ENCODE measurements around the gene CYYR1. TPM values are rescaled to one million over a fixed set of nuclear protein-coding genes. Genes with fewer than 3 reads are reported as not detected.

Gene CYYR1
- total RNA-seq, 1 experiment from 2014 or later: not detected

DNA sequence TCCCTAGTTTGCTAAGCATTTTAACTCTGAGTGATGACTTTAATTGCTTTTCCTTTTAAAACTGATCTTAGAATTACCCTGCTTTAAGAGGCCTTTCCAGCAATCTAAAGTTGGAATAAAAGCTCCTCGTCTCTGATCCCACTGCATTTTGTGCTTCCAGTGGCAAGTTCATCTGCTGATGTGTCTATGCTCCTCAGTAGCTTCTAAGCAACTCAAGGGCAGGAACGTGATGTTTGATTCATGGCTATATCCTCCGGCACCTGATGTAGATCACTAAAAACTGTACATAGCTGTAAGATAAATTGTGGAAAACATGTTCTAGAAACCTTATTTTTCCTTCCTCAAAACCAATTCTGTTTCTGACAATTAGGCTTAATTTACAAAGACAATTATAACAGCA lies 12.5 kb downstream of the CYYR1 start:
- intact Hi-C loops (cut with micrococcal nuclease; ENCODE audit: unreplicated experiment): no loop called here
- H3K4me1 Mint-ChIP-seq (ENCODE audit: low read depth, unreplicated experiment): no peaks in the 10 kb centered on the region
- H3K9me3 Mint-ChIP-seq (ENCODE audit: unreplicated experiment): no peaks in the 10 kb centered on the region
- CTCF ChIA-PET: no interaction called here
- Histone ChIP-seq H3K4me3 (ENCODE audit: low read depth, low read length) (no peak overlapping the region), H3K27me3 (replicated peaks; ENCODE audit: control insufficient read depth, insufficient read depth, low read length) (no peaks in the 10 kb centered on the region), H3K9me3 (no peaks in the 10 kb centered on the region), H3K4me1 (no peaks in the 10 kb centered on the region), H3K36me3 (ENCODE audit: control insufficient read depth, insufficient read depth, low read length) (no peaks in the 10 kb centered on the region)
- no peak for TF ChIP-seq CTCF (IDR thresholded peaks at IDR 0.05; ENCODE audit: insufficient read depth in 1 of 2, low read depth in 1 of 2, low read length in 1 of 2, severe bottlenecking in 1 of 2, unreplicated experiment in 1 of 2)
- no TSS peak for BruUV-seq (replicated peaks)
- POLR2A ChIA-PET: no interaction called here
- no peak overlapping the region for H3K4me3 Mint-ChIP-seq (ENCODE audit: unreplicated experiment)
- DNase-seq: no peak
- no peaks in the 10 kb centered on the region for H3K36me3 Mint-ChIP-seq (ENCODE audit: insufficient read depth, unreplicated experiment)
- H3K27me3 Mint-ChIP-seq (ENCODE audit: insufficient read depth, unreplicated experiment): peaks cover 3% of the 10 kb centered on the region
- H3K27ac Mint-ChIP-seq (ENCODE audit: unreplicated experiment): no peak overlapping the region

- BruUV-seq (replicated peaks): no TSS peak
- Histone ChIP-seq H3K9me3 (no peaks in the 10 kb centered on the region), H3K4me3 (ENCODE audit: low read depth, low read length) (no peak overlapping the region), H3K27me3 (replicated peaks; ENCODE audit: control insufficient read depth, insufficient read depth, low read length) (no peaks in the 10 kb centered on the region), H3K36me3 (ENCODE audit: control insufficient read depth, insufficient read depth, low read length) (no peaks in the 10 kb centered on the region), H3K4me1 (no peaks in the 10 kb centered on the region)
- H3K4me1 Mint-ChIP-seq (ENCODE audit: low read depth, unreplicated experiment): no peaks in the 10 kb centered on the region
- POLR2A ChIA-PET: no interaction called here
- no peak overlapping the region for H3K27ac Mint-ChIP-seq (ENCODE audit: unreplicated experiment)
- H3K36me3 Mint-ChIP-seq (ENCODE audit: insufficient read depth, unreplicated experiment): no peaks in the 10 kb centered on the region
- DNase-seq: no peak
- CTCF ChIA-PET: no interaction called here
- no peaks in the 10 kb centered on the region for H3K9me3 Mint-ChIP-seq (ENCODE audit: unreplicated experiment)
- H3K27me3 Mint-ChIP-seq (ENCODE audit: insufficient read depth, unreplicated experiment): no peaks in the 10 kb centered on the region
- TF ChIP-seq CTCF (IDR thresholded peaks at IDR 0.05; ENCODE audit: insufficient read depth in 1 of 2, low read depth in 1 of 2, low read length in 1 of 2, severe bottlenecking in 1 of 2, unreplicated experiment in 1 of 2): no peak
- intact Hi-C loops (cut with micrococcal nuclease; ENCODE audit: unreplicated experiment): no loop called here
- H3K4me3 Mint-ChIP-seq (ENCODE audit: unreplicated experiment): no peak overlapping the region
Measured at GRCh38 chr21:26559099-26559498, 14.0 kb downstream of the CYYR1 start.

GRCh38 chr21:26557106-26557505 lies 16.0 kb downstream of the CYYR1 start:
- H3K4me1 ChIP-seq: no peaks in the 10 kb centered on the region
- no peaks in the 10 kb centered on the region for H3K36me3 Mint-ChIP-seq (ENCODE audit: insufficient read depth, unreplicated experiment)
- intact Hi-C loops (cut with micrococcal nuclease; ENCODE audit: unreplicated experiment): no loop called here
- ChIA-PET POLR2A (no interaction called here), CTCF (no interaction called here)
- no peaks in the 10 kb centered on the region for H3K9me3 ChIP-seq
- no peaks in the 10 kb centered on the region for H3K36me3 ChIP-seq (ENCODE audit: control insufficient read depth, insufficient read depth, low read length)
- no peak for TF ChIP-seq CTCF (IDR thresholded peaks at IDR 0.05; ENCODE audit: insufficient read depth in 1 of 2, low read depth in 1 of 2, low read length in 1 of 2, severe bottlenecking in 1 of 2, unreplicated experiment in 1 of 2)
- H3K27ac Mint-ChIP-seq (ENCODE audit: unreplicated experiment): no peak overlapping the region
- no peaks in the 10 kb centered on the region for H3K9me3 Mint-ChIP-seq (ENCODE audit: unreplicated experiment)
- no peak for DNase-seq
- no peak overlapping the region for H3K4me3 Mint-ChIP-seq (ENCODE audit: unreplicated experiment)
- H3K27me3 Mint-ChIP-seq (ENCODE audit: insufficient read depth, unreplicated experiment): no peaks in the 10 kb centered on the region
- no peaks in the 10 kb centered on the region for H3K4me1 Mint-ChIP-seq (ENCODE audit: low read depth, unreplicated experiment)
- BruUV-seq (replicated peaks): no TSS peak
- no peaks in the 10 kb centered on the region for H3K27me3 ChIP-seq (replicated peaks; ENCODE audit: control insufficient read depth, insufficient read depth, low read length)
- H3K4me3 ChIP-seq (ENCODE audit: low read depth, low read length): no peak overlapping the region
